HepG2 (cell line): ENCODE data around the gene MRPS2. TPM values are rescaled to one million over a fixed set of nuclear protein-coding genes. Genes with fewer than 3 reads are reported as not detected.

Experiments used
- ARNT ChIP-seq: fragments of 450-650 bp; IDR thresholded peaks from 2 replicates; pipeline ENCODE4 v1.6.1; 2017
- CAMTA2 ChIP-seq: sonication (generic); formaldehyde crosslinking; IDR thresholded peaks from 2 replicates; pipeline ENCODE4 v1.4.0; 2020; ENCODE audit warnings: mild to moderate bottlenecking, missing genetic modification reagents, borderline replicate concordance
- FOXO1 ChIP-seq: sonication (generic); formaldehyde crosslinking; IDR thresholded peaks from 2 replicates; pipeline ENCODE4 v1.4.0; 2020; ENCODE audit warnings: missing genetic modification reagents
- FOXP4 ChIP-seq: sonication (generic); formaldehyde crosslinking; IDR thresholded peaks from 2 replicates; pipeline ENCODE4 v1.4.0; 2020; ENCODE audit warnings: missing genetic modification reagents
- GLI4 ChIP-seq: sonication (generic); formaldehyde crosslinking; IDR thresholded peaks from 2 replicates; pipeline ENCODE4 v1.5.1; 2020; ENCODE audit warnings: missing genetic modification reagents, mild to moderate bottlenecking, moderate library complexity, borderline replicate concordance
- HNRNPLL ChIP-seq: fragments of 200-400 bp; formaldehyde crosslinking; IDR thresholded peaks from 2 replicates; pipeline ENCODE4 v1.6.1; 2017; ENCODE audit warnings: mild to moderate bottlenecking, low read depth, low read length; ENCODE audit not compliant: poor library complexity, severe bottlenecking
- KMT2A ChIP-seq: sonication (generic); formaldehyde crosslinking; IDR thresholded peaks from 2 replicates; pipeline ENCODE4 v1.4.0; 2020; ENCODE audit warnings: missing genetic modification reagents
- RBAK ChIP-seq: sonication (generic); formaldehyde crosslinking; IDR thresholded peaks from 2 replicates; pipeline ENCODE4 v1.5.1; 2020; ENCODE audit warnings: mild to moderate bottlenecking, missing genetic modification reagents
- SPEN ChIP-seq: sonication (generic); formaldehyde crosslinking; IDR thresholded peaks from 2 replicates; pipeline ENCODE4 v1.5.1; 2020; ENCODE audit warnings: low read depth, mild to moderate bottlenecking, missing genetic modification reagents
- TMF1 ChIP-seq: sonication (generic); formaldehyde crosslinking; IDR thresholded peaks from 2 replicates; pipeline ENCODE4 v1.8.1; 2022; ENCODE audit warnings: low read depth, missing genetic modification reagents
- YY1 ChIP-seq: IDR thresholded peaks from 2 replicates; pipeline ENCODE4 v1.6.1; 2011; ENCODE audit warnings: low read length, low read depth, moderate library complexity, mild to moderate bottlenecking; ENCODE audit not compliant: insufficient read depth, insufficient replicate concordance
- ZMYM2 ChIP-seq: sonication (generic); formaldehyde crosslinking; IDR thresholded peaks from 2 replicates; pipeline ENCODE4 v1.8.0; 2022; ENCODE audit warnings: mild to moderate bottlenecking, missing genetic modification reagents
- ZNF326 ChIP-seq: sonication (generic); formaldehyde crosslinking; IDR thresholded peaks from 2 replicates; pipeline ENCODE4 v1.4.0; 2020; ENCODE audit warnings: missing genetic modification reagents, borderline replicate concordance
- ZNF772 ChIP-seq: sonication (generic); formaldehyde crosslinking; IDR thresholded peaks from 2 replicates; pipeline ENCODE4 v1.5.0; 2020; ENCODE audit warnings: mild to moderate bottlenecking, missing genetic modification reagents
- ZNF879 ChIP-seq: sonication (generic); formaldehyde crosslinking; IDR thresholded peaks from 2 replicates; pipeline ENCODE4 v1.8.1; 2023; ENCODE audit warnings: missing genetic modification reagents
- polyA plus RNA-seq, 8 experiments: library from polyadenylated mRNA; depleted of rRNA in 3 of 8; stranded (reverse) in 7 of 8; unstranded in 1 of 8; fragments of >200 nt; fragmentation: Illumina TruSeq in 4 of 8; extraction: Trizol in 4 of 8; gene quantifications; 2 replicates each; pipeline versions ENCODE4 v1.2.1 to v1.2.3, GENCODE V29; 2011 to 2016; ENCODE audit warnings: low read depth in 4 of 8, missing spikeins in 1 of 8, mixed read lengths in 1 of 8; ENCODE audit not compliant: insufficient read depth in 1 of 8
- total RNA-seq, 5 experiments: library from RNA; depleted of rRNA; stranded (reverse); fragments of >200 nt; fragmentation: Illumina TruSeq; extraction: Trizol; gene quantifications; 2 replicates each; pipeline ENCODE4 v1.2.3, GENCODE V29; 2016; ENCODE audit warnings: low read depth in 1 of 5
- TF ChIP-seq, protein P1 (sequence below): sonication (generic); formaldehyde crosslinking; IDR thresholded peaks from one replicate; pipeline ENCODE4 v1.5.1; 2020; ENCODE audit warnings: mild to moderate bottlenecking, missing genetic modification reagents; ENCODE audit errors: not compliant biosample characterization
- TF ChIP-seq, protein P2 (sequence below): sonication (generic); formaldehyde crosslinking; IDR thresholded peaks from 2 replicates; pipeline ENCODE4 v1.4.0; 2020; ENCODE audit warnings: missing genetic modification reagents

The MRPS2 gene
- total and polyA plus RNA-seq, 2 of the 13 experiments (the other 11 are each of a cell fraction or from before 2014, with no cell fraction given): 44.4 to 86.7 TPM

- TF ChIP-seq, protein P1, sequence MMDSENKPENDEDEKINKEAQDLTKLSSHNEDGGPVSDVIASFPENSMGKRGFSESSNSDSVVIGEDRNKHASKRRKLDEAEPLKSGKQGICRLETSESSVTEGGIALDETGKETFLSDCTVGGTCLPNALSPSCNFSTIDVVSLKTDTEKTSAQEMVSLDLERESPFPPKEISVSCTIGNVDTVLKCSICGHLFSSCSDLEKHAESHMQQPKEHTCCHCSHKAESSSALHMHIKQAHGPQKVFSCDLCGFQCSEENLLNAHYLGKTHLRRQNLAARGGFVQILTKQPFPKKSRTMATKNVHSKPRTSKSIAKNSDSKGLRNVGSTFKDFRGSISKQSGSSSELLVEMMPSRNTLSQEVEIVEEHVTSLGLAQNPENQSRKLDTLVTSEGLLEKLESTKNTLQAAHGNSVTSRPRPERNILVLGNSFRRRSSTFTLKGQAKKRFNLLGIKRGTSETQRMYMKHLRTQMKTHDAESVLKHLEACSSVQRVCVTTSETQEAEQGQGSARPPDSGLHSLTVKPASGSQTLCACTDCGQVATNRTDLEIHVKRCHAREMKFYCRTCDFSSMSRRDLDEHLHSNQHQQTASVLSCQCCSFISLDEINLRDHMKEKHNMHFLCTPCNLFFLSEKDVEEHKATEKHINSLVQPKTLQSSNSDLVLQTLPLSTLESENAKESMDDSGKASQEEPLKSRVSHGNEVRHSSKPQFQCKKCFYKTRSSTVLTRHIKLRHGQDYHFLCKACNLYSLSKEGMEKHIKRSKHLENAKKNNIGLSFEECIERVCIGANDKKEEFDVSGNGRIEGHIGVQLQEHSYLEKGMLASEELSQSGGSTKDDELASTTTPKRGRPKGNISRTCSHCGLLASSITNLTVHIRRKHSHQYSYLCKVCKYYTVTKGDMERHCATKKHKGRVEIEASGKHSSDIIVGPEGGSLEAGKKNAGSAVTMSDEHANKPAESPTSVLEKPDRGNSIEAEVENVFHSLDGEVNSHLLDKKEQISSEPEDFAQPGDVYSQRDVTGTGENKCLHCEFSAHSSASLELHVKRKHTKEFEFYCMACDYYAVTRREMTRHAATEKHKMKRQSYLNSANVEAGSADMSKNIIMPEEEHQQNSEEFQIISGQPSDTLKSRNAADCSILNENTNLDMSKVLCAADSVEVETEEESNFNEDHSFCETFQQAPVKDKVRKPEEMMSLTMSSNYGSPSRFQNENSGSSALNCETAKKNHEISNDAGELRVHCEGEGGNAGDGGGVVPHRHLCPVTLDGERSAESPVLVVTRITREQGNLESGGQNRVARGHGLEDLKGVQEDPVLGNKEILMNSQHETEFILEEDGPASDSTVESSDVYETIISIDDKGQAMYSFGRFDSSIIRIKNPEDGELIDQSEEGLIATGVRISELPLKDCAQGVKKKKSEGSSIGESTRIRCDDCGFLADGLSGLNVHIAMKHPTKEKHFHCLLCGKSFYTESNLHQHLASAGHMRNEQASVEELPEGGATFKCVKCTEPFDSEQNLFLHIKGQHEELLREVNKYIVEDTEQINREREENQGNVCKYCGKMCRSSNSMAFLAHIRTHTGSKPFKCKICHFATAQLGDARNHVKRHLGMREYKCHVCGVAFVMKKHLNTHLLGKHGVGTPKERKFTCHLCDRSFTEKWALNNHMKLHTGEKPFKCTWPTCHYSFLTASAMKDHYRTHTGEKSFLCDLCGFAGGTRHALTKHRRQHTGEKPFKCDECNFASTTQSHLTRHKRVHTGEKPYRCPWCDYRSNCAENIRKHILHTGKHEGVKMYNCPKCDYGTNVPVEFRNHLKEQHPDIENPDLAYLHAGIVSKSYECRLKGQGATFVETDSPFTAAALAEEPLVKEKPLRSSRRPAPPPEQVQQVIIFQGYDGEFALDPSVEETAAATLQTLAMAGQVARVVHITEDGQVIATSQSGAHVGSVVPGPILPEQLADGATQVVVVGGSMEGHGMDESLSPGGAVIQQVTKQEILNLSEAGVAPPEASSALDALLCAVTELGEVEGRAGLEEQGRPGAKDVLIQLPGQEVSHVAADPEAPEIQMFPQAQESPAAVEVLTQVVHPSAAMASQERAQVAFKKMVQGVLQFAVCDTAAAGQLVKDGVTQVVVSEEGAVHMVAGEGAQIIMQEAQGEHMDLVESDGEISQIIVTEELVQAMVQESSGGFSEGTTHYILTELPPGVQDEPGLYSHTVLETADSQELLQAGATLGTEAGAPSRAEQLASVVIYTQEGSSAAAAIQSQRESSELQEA (CRISPR knock-in tag): peak; percentile 82
- TF ChIP-seq RBAK (CRISPR knock-in tag) (no peak), ZNF772 (CRISPR knock-in tag) (0 out of 2 replicates have a peak, but pooled peaks have one; percentile 21), ZNF879 (no peak), KMT2A (peak; percentile 13; the same call in 1 of the 2 replicates), FOXO1 (no peak), CAMTA2 (CRISPR knock-in tag) (peak; percentile 87; the same call in 1 of the 2 replicates), TMF1 (CRISPR knock-in tag) (no peak), ZNF326 (CRISPR knock-in tag) (no peak), FOXP4 (no peak), SPEN (CRISPR knock-in tag) (0 out of 2 replicates have a peak, but pooled peaks have one; percentile 22), HNRNPLL (peak; percentile 50), ZMYM2 (no peak), ARNT (no peak), YY1 (peak; percentile 45), GLI4 (CRISPR knock-in tag) (0 out of 2 replicates have a peak, but pooled peaks have one; percentile 23)
- TF ChIP-seq, protein P2, sequence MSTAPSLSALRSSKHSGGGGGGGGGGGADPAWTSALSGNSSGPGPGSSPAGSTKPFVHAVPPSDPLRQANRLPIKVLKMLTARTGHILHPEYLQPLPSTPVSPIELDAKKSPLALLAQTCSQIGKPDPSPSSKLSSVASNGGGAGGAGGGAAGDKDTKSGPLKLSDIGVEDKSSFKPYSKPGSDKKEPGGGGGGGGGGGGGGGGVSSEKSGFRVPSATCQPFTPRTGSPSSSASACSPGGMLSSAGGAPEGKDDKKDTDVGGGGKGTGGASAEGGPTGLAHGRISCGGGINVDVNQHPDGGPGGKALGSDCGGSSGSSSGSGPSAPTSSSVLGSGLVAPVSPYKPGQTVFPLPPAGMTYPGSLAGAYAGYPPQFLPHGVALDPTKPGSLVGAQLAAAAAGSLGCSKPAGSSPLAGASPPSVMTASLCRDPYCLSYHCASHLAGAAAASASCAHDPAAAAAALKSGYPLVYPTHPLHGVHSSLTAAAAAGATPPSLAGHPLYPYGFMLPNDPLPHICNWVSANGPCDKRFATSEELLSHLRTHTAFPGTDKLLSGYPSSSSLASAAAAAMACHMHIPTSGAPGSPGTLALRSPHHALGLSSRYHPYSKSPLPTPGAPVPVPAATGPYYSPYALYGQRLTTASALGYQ (CRISPR knock-in tag): no peak
Measured at GRCh38 chr9:135480071-135480939, 20.2 kb upstream of the MRPS2 start (continued).
